Vagina (tissue), 2 donors: Measurements from ENCODE around the gene DENND2C.

ENCODE experiments used
- POLR2A ChIP-seq, 2 donors: fragments of 450-650 bp; IDR thresholded peaks; one replicate each; pipeline ENCODE4 v1.6.1; 2017; ENCODE audit warnings: antibody characterized with exemption in 2 of 2, mild to moderate bottlenecking in 2 of 2, moderate library complexity in 2 of 2
- POLR2AphosphoS5 ChIP-seq, 2 donors: sonication (generic); formaldehyde crosslinking; IDR thresholded peaks; one replicate each; pipeline ENCODE4 v1.9.0; 2017; ENCODE audit warnings: antibody characterized with exemption in 2 of 2, mild to moderate bottlenecking in 2 of 2, low read depth in 1 of 2; ENCODE audit not compliant: insufficient read depth in 1 of 2
- TF ChIP-seq, protein P1 (sequence below), 3 experiments: fragments of 450-650 bp in 2 of 3; fragments of 200-600 bp in 1 of 3; sonication (generic) in 1 of 3; IDR thresholded peaks; one replicate each; pipeline ENCODE4 v1.5.1; 2017 to 2019; ENCODE audit warnings: antibody characterized with exemption in 3 of 3, mild to moderate bottlenecking in 2 of 3, moderate library complexity in 2 of 3

DNA sequence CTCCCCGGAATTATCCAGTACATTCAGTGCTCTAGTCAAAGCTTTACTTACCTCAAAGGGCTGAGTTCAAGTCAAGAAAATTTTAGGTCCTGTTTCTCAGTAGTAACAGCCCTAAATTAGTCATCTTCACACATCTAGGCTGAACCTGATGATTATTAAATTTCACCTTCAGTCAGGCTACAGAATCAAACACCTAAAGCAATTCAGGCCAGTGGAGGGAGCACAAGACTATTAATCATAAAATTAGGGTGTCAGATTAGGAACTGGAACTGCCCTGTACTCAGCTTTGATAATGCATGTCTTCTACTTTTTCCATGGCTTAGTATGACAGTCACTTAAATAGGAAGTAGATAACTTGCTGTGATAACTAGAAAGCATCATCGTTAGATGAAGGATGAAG, 60.0 kb downstream of the DENND2C start:
- TF ChIP-seq, protein P1, sequence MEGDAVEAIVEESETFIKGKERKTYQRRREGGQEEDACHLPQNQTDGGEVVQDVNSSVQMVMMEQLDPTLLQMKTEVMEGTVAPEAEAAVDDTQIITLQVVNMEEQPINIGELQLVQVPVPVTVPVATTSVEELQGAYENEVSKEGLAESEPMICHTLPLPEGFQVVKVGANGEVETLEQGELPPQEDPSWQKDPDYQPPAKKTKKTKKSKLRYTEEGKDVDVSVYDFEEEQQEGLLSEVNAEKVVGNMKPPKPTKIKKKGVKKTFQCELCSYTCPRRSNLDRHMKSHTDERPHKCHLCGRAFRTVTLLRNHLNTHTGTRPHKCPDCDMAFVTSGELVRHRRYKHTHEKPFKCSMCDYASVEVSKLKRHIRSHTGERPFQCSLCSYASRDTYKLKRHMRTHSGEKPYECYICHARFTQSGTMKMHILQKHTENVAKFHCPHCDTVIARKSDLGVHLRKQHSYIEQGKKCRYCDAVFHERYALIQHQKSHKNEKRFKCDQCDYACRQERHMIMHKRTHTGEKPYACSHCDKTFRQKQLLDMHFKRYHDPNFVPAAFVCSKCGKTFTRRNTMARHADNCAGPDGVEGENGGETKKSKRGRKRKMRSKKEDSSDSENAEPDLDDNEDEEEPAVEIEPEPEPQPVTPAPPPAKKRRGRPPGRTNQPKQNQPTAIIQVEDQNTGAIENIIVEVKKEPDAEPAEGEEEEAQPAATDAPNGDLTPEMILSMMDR (IDR thresholded peaks at IDR 0.05): no peak
- no peak for TF ChIP-seq POLR2A (IDR thresholded peaks at IDR 0.05)
- TF ChIP-seq POLR2AphosphoS5 (IDR thresholded peaks at IDR 0.05; ENCODE audit: insufficient read depth in 1 of 2, low read depth in 1 of 2): no peak
